Heart left ventricle (tissue), 16 donors: Measurements from ENCODE around the gene MTX2. TPM values are rescaled to one million over a fixed set of nuclear protein-coding genes. Genes with fewer than 3 reads are reported as not detected.

Experiments used
- ATAC-seq, 4 donors: fragments of 200-7000 bp; cut with Tn5 transposase; one replicate each; pipeline ENCODE4 v1.9.1; 2020 to 2022; ENCODE audit warnings: moderate library complexity in 4 of 4, mild to moderate bottlenecking in 3 of 4, moderate number of reproducible peaks in 1 of 4
- DNase-seq, 5 donors: peaks; one replicate each; pipeline ENCODE4 v3.0.0-alpha.2; 2020
- H3K27ac ChIP-seq, 12 donors: fragments of 200-600 bp; sonication (generic) in 4 of 12; one replicate each; pipeline versions ENCODE4 v1.5.0 to v1.8.0; 2016 to 2022; ENCODE audit warnings: mild to moderate bottlenecking in 2 of 12
- H3K27me3 ChIP-seq, 9 donors: fragments of 200-600 bp; sonication (generic) in 2 of 9; one replicate each; pipeline versions ENCODE4 v1.5.1 to v1.8.0; 2016 to 2022; ENCODE audit warnings: mild to moderate bottlenecking in 3 of 9
- H3K36me3 ChIP-seq, 9 donors: fragments of 200-600 bp; sonication (generic) in 2 of 9; one replicate each; pipeline versions ENCODE4 v1.5.0 to v1.8.0; 2018 to 2022; ENCODE audit warnings: mild to moderate bottlenecking in 2 of 9
- H3K4me1 ChIP-seq, 12 donors: fragments of 200-600 bp; sonication (generic) in 4 of 12; one replicate each; pipeline versions ENCODE4 v1.5.0 to v1.8.0; 2016 to 2022; ENCODE audit warnings: mild to moderate bottlenecking in 3 of 12
- H3K4me3 ChIP-seq, 12 donors: fragments of 200-600 bp; sonication (generic) in 4 of 12; one replicate each; pipeline versions ENCODE4 v1.5.0 to v1.8.0; 2017 to 2022; ENCODE audit warnings: mild to moderate bottlenecking in 9 of 12, moderate library complexity in 4 of 12
- H3K9me3 ChIP-seq, 12 donors: fragments of 200-600 bp; sonication (generic) in 4 of 12; one replicate each; pipeline versions ENCODE4 v1.5.0 to v1.8.0; 2016 to 2022; ENCODE audit warnings: mild to moderate bottlenecking in 1 of 12
- POLR2A ChIP-seq, 2 donors: fragments of 450-650 bp; IDR thresholded peaks; one replicate each; pipeline ENCODE4 v1.6.1; 2017; ENCODE audit warnings: antibody characterized with exemption in 2 of 2, mild to moderate bottlenecking in 2 of 2, moderate library complexity in 2 of 2
- WGBS, 4 donors: extraction: QIAGEN DNeasy Blood & Tissue Kit in 2 of 4; methylation state at CpG; one replicate each; pipeline versions ENCODE4 v1.1.5 to v1.1.7; 2013 to 2018; 5-methylcytosine and 5-hydroxymethylcytosine counted together
- intact Hi-C, 10 donors: fragments of 100-400 bp; cut with DNase I; formaldehyde crosslinking; loops; one replicate each; pipeline versions ENCODE4 v1.11.1 to v1.14.2; 2022
- polyA plus RNA-seq, 2 donors: library from polyadenylated mRNA; stranded (reverse); fragments of 200-250 nt; gene quantifications; one replicate each; pipeline ENCODE4 v1.2.3, GENCODE V29; 2013
- total RNA-seq, 9 donors: library from RNA; depleted of rRNA in 2 of 9; stranded (reverse); fragments of >200 nt in 2 of 9; fragmentation: NEBNext Ultra II Directional in 3 of 9; extraction: Animal tissue kit (Norgen Biotek cat#: 25700) in 3 of 9; gene quantifications; one replicate each; pipeline versions ENCODE4 v1.1.0 to v1.2.4, GENCODE V29; 2016 to 2023
- TF ChIP-seq, protein P1 (sequence below), 12 donors: fragments of 200-600 bp; sonication (generic) in 4 of 12; IDR thresholded peaks; one replicate each; pipeline versions ENCODE4 v1.5.0 to v1.8.0; 2018 to 2022; ENCODE audit warnings: antibody characterized with exemption in 12 of 12, mild to moderate bottlenecking in 5 of 12
- donor health status: ischemic (EF 13 %, LVEDD 7.1; RV severe dilation, severe dysfunction).
- donor health status: healthy with polysubstance abuse.
- donor health status: DM: no; HTN: yes; CAD: no.
- donor health status: DM: no; HTN: no; CAD: no.
- donor health status: ischemic (EF 25% LVEDD 6.9; RV normal size, moderate dysfunction).
- donor health status: ischemic (EF 25% LVEDD 5.7; RV mildly dilated, moderate dysfunction).
- donor health status: healthy.
- donor health status: DM: yes; HTN: yes; CAD: no.
- donor health status: ischemic (EF 35%, LVEDD 5.7; RV mildly dilated, moderate dysfunction).
- donor health status: nonischemic (EF 11% LVEDD 7.7; RV severe dilation, severe dysfunction).
- donor health status: DM: yes; HTN: yes; CAD: no.
- donor health status: PGD.
- donor health status: ischemic (EF 29% LVEDD 5.4; RV normal size, mild dysfunction).
- donor health status: nonischemic (EF 23%, LVEDD 6.1; RV moderate dilation, normal function).

The MTX2 gene
- total and polyA plus RNA-seq, 11 donors = 37.6 to 79.7 (median 44.7) TPM

DNA sequence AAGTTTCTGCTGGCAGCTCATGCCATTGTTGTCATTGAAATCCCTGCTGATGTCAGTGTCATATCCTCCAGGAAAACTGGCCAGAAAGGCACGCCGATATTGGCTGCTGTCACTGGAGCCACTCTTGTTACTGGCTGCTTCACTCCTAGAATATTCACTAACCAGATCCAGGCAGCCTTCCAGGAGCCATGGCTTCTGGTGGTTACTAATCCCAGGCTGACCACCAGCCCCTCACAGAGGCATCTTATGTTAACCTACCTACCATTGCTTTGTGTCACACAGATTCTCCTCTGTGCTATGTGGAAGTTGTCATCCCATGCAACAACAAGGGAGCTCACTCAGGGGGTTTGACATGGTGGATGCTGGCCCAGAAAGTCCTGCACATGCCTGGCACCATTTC lies 27.0 kb upstream of the MTX2 start:
- no peak for TF ChIP-seq POLR2A (IDR thresholded peaks at IDR 0.05)
- TF ChIP-seq, protein P1, sequence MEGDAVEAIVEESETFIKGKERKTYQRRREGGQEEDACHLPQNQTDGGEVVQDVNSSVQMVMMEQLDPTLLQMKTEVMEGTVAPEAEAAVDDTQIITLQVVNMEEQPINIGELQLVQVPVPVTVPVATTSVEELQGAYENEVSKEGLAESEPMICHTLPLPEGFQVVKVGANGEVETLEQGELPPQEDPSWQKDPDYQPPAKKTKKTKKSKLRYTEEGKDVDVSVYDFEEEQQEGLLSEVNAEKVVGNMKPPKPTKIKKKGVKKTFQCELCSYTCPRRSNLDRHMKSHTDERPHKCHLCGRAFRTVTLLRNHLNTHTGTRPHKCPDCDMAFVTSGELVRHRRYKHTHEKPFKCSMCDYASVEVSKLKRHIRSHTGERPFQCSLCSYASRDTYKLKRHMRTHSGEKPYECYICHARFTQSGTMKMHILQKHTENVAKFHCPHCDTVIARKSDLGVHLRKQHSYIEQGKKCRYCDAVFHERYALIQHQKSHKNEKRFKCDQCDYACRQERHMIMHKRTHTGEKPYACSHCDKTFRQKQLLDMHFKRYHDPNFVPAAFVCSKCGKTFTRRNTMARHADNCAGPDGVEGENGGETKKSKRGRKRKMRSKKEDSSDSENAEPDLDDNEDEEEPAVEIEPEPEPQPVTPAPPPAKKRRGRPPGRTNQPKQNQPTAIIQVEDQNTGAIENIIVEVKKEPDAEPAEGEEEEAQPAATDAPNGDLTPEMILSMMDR (IDR thresholded peaks at IDR 0.05) = no peak
- no peaks in the 10 kb centered on the region for H3K9me3 ChIP-seq
- peaks cover 0 to 17% (median 0%) of the 10 kb centered on the region in 9 donors for H3K27me3 ChIP-seq
- 31 to 65% (median 48%) methylated on average over 2 of the region's 2 CpGs for WGBS, 4 donors
- DNase-seq (no peak), ATAC-seq (peak in 1 of 4 donors; percentile 49)
- H3K36me3 ChIP-seq = no peaks in the 10 kb centered on the region
- no peak overlapping the region for H3K4me3 ChIP-seq
- intact Hi-C loops = no loop called here
- H3K4me1 ChIP-seq = no peaks in the 10 kb centered on the region
- no peak overlapping the region for H3K27ac ChIP-seq

DNA sequence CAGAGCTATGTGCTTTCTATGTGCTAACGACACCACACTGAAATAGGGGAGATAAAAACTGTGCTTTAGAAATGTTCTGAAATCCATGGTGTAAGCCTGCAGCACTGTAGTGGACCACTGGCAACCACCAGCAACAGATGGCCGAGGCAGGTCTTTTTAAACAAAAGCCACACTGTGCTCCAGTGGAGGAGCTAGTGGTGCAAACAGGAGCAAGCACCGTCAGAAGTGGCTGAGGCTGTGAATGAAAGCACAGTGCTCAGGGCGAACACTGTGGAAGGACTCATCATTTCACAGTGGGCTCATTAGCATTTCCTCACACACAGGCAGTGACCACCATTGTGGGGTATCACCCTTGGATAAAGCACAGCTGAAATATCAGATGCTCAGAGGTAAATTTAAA lies 22.9 kb upstream of the MTX2 start:
- ATAC-seq (no peak), DNase-seq (no peak)
- Histone ChIP-seq H3K27ac (no peak overlapping the region), H3K4me3 (no peak overlapping the region), H3K27me3 (peaks cover 0 to 4% (median 0%) of the 10 kb centered on the region in 9 donors), H3K4me1 (no peaks in the 10 kb centered on the region), H3K36me3 (no peaks in the 10 kb centered on the region), H3K9me3 (peaks cover 0 to 11% (median 0%) of the 10 kb centered on the region in 12 donors)
- TF ChIP-seq, protein P1 (IDR thresholded peaks at IDR 0.05) = no peak
- TF ChIP-seq POLR2A (IDR thresholded peaks at IDR 0.05) = no peak
- intact Hi-C loops = no loop called here
- WGBS, 4 donors = 61 to 72% (median 68%) methylated on average over 4 of the region's 4 CpGs

DNA sequence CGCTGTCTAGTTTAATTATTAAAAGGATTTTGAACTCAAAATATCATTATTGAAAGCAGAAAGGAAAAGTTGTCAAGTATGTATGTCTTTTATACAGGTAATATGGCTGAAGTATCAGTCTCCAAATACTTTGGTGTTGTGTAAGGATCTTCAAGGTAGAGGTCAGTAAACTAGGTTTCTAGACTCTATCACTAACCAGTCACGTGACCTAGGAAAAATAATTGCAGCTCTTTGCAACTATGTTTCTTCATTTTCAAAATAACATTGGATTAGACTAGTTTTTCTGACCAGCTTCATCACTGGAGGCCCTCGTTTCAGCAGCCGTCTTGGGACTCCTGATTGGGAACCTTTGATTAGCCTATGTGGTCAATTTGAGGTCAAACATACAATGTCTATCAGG lies 21.4 kb upstream of the MTX2 start:
- WGBS, 4 donors = 64 to 92% (median 85%) methylated on average over 4 of the region's 4 CpGs
- no peak for ATAC-seq
- H3K27ac ChIP-seq = no peak overlapping the region
- intact Hi-C loops = no loop called here
- H3K4me1 ChIP-seq = no peaks in the 10 kb centered on the region
- TF ChIP-seq, protein P1 (IDR thresholded peaks at IDR 0.05) = no peak
- no peak for TF ChIP-seq POLR2A (IDR thresholded peaks at IDR 0.05)
- peaks cover 0 to 4% (median 0%) of the 10 kb centered on the region in 9 donors for H3K27me3 ChIP-seq
- H3K9me3 ChIP-seq = peaks cover 0 to 11% (median 0%) of the 10 kb centered on the region in 12 donors
- no peaks in the 10 kb centered on the region for H3K36me3 ChIP-seq
- DNase-seq = no peak
- no peak overlapping the region for H3K4me3 ChIP-seq

- Histone ChIP-seq H3K4me3 (no peak overlapping the region), H3K27me3 (peaks cover 0 to 3% (median 0%) of the 10 kb centered on the region in 9 donors), H3K36me3 (no peaks in the 10 kb centered on the region), H3K4me1 (no peaks in the 10 kb centered on the region), H3K27ac (no peak overlapping the region), H3K9me3 (peaks cover 0 to 14% (median 0%) of the 10 kb centered on the region in 12 donors)
- DNase-seq = no peak
- 72 to 81% (median 78%) methylated on average over 1 of the region's 1 CpG for WGBS, 4 donors
- TF ChIP-seq POLR2A (IDR thresholded peaks at IDR 0.05) = no peak
- TF ChIP-seq, protein P1 (IDR thresholded peaks at IDR 0.05) = no peak
- intact Hi-C loops = no loop called here
- ATAC-seq = no peak
These were observed 17.3 kb upstream of the MTX2 start for GRCh38 chr2:176251928-176252327.
